IMR-90 (cell line): ENCODE results near the gene FBXO28. TPM values are rescaled to one million over a fixed set of nuclear protein-coding genes. Genes with fewer than 3 reads are reported as not detected.

ENCODE experiments used
- ATAC-seq: fragments of 200-7000 bp; cut with Tn5 transposase; 2 replicates; pipeline ENCODE4 v1.9.1; 2020; ENCODE audit warnings: low read depth, mild to moderate bottlenecking, moderate library complexity
- BruUV-seq: library from RNA; stranded (reverse); fragments of 400-500 nt; replicated peaks from 2 replicates; lab custom pipeline; 2021; lab: Mats Ljungman, UMichigan
- CTCF ChIA-PET: fragments of 300-600 bp; formaldehyde crosslinking; extraction: SDS; loops from one replicate; lab custom pipeline; 2021; ENCODE audit warnings: antibody characterized with exemption; lab: Yijun Ruan, JAX
- POLR2A ChIA-PET: fragments of 300-600 bp; sonication (Branson Sonifier 250); formaldehyde crosslinking; loops from one replicate; lab custom pipeline; 2022; ENCODE audit warnings: antibody characterized with exemption; ENCODE audit not compliant: unreplicated experiment; lab: Charles Lee
- DNase-seq: peaks from one replicate; pipeline ENCODE4 v3.0.0; 2013
- H2AFZ ChIP-seq: replicated peaks from 2 replicates; pipeline ENCODE3; 2013; ENCODE audit warnings: low read length, mild to moderate bottlenecking; ENCODE audit not compliant: poor library complexity
- H2AK5ac ChIP-seq: 2 replicates; pipeline ENCODE4 v1.6.1; 2013; ENCODE audit warnings: low read depth, low read length, inconsistent platforms
- H2AK9ac ChIP-seq: replicated peaks from 2 replicates; pipeline ENCODE3; 2013; ENCODE audit warnings: mild to moderate bottlenecking, low read depth, low read length, moderate library complexity; ENCODE audit not compliant: poor library complexity
- H2BK120ac ChIP-seq: 2 replicates; pipeline ENCODE4 v1.6.1; 2013; ENCODE audit warnings: low read depth, low read length, inconsistent platforms
- H2BK15ac ChIP-seq: 3 replicates; pipeline ENCODE4 v1.6.1; 2013; ENCODE audit warnings: low read depth, low read length, inconsistent platforms
- H2BK20ac ChIP-seq: 2 replicates; pipeline ENCODE4 v1.6.1; 2013; ENCODE audit warnings: low read depth, mild to moderate bottlenecking, inconsistent platforms, low read length, moderate library complexity
- H2BK5ac ChIP-seq: 2 replicates; pipeline ENCODE4 v1.6.1; 2013; ENCODE audit warnings: mild to moderate bottlenecking, low read depth, low read length, inconsistent platforms; ENCODE audit not compliant: poor library complexity, severe bottlenecking
- H3K14ac ChIP-seq: replicated peaks from 2 replicates; pipeline ENCODE4 v1.6.1; 2013; ENCODE audit warnings: low read depth, low read length, inconsistent platforms
- H3K18ac ChIP-seq: 2 replicates; pipeline ENCODE4 v1.6.1; 2013; ENCODE audit warnings: low read depth, low read length, control low read depth
- H3K23ac ChIP-seq: 2 replicates; pipeline ENCODE4 v1.6.1; 2013; ENCODE audit warnings: low read depth, low read length, inconsistent platforms
- H3K27ac ChIP-seq: 2 replicates; pipeline ENCODE4 v1.5.1; 2013; ENCODE audit warnings: mild to moderate bottlenecking, control low read depth, low read length; ENCODE audit not compliant: insufficient read depth
- H3K27me3 ChIP-seq: 2 replicates; pipeline ENCODE4 v1.6.1; 2013; ENCODE audit warnings: low read length; ENCODE audit not compliant: control insufficient read depth, insufficient read depth
- H3K36me3 ChIP-seq: 2 replicates; pipeline ENCODE4 v1.6.1; 2013; ENCODE audit warnings: low read length, mixed read lengths; ENCODE audit not compliant: control insufficient read depth, insufficient read depth
- H3K4ac ChIP-seq: 2 replicates; pipeline ENCODE4 v1.6.1; 2013; ENCODE audit warnings: low read depth, low read length, inconsistent platforms
- H3K4me1 ChIP-seq: 2 replicates; pipeline ENCODE4 v1.6.1; 2013; ENCODE audit warnings: low read length, mixed read lengths; ENCODE audit not compliant: control insufficient read depth, insufficient read depth
- H3K4me2 ChIP-seq: 2 replicates; pipeline ENCODE4 v1.6.1; 2013; ENCODE audit warnings: low read depth, mild to moderate bottlenecking, control low read depth, low read length, moderate library complexity
- H3K4me3 ChIP-seq: 2 replicates; pipeline ENCODE4 v1.5.1; 2013; ENCODE audit warnings: low read depth, mild to moderate bottlenecking, control low read depth, low read length, moderate library complexity; ENCODE audit not compliant: insufficient read depth
- H3K56ac ChIP-seq: 2 replicates; pipeline ENCODE4 v1.6.1; 2013; ENCODE audit warnings: low read length, inconsistent platforms; ENCODE audit not compliant: insufficient read depth; ENCODE audit errors: extremely low read depth
- H3K79me1 ChIP-seq, 2 experiments: 2 replicates each; pipeline ENCODE4 v1.6.1; 2013; ENCODE audit warnings: low read length in 2 of 2, inconsistent platforms in 1 of 2, low read depth in 1 of 2
- H3K9ac ChIP-seq: 2 replicates; pipeline ENCODE4 v1.6.1; 2013; ENCODE audit warnings: low read depth, low read length, control low read depth
- H3K9me1 ChIP-seq: 2 replicates; pipeline ENCODE4 v1.6.1; 2013; ENCODE audit warnings: low read length, inconsistent platforms; ENCODE audit not compliant: insufficient read depth
- H3K9me3 ChIP-seq: 2 replicates; pipeline ENCODE4 v1.6.1; 2013; ENCODE audit warnings: low read length; ENCODE audit not compliant: control insufficient read depth, insufficient read depth
- H4K20me1 ChIP-seq: 2 replicates; pipeline ENCODE4 v1.6.1; 2013; ENCODE audit warnings: low read length, inconsistent platforms; ENCODE audit not compliant: insufficient read depth
- H4K5ac ChIP-seq: 2 replicates; pipeline ENCODE4 v1.6.1; 2013; ENCODE audit warnings: mild to moderate bottlenecking, low read depth, low read length, control low read depth
- H4K8ac ChIP-seq, 2 experiments: 2 replicates each; pipeline ENCODE4 v1.6.1; 2013; ENCODE audit warnings: low read depth in 2 of 2, low read length in 2 of 2, control low read depth in 1 of 2, inconsistent platforms in 1 of 2
- H4K91ac ChIP-seq: 2 replicates; pipeline ENCODE4 v1.6.1; 2013; ENCODE audit warnings: low read depth, low read length, inconsistent platforms; ENCODE audit not compliant: insufficient read depth
- BHLHE40 ChIP-seq: fragments of 150-350 bp; IDR thresholded peaks from 2 replicates; pipeline ENCODE4 v1.6.1; 2016; ENCODE audit warnings: mild to moderate bottlenecking, low read depth, low read length
- CEBPB ChIP-seq: IDR thresholded peaks from 2 replicates; pipeline ENCODE4 v1.6.1; 2012; ENCODE audit warnings: low read depth, low read length, improper control_type of control experiment
- CHD1 ChIP-seq: IDR thresholded peaks from 2 replicates; pipeline ENCODE4 v1.6.1; 2012; ENCODE audit warnings: low read depth, low read length, improper control_type of control experiment
- FOS ChIP-seq: fragments of 150-350 bp; IDR thresholded peaks from 2 replicates; pipeline ENCODE4 v1.6.1; 2016; ENCODE audit warnings: low read depth, low read length
- MAFK ChIP-seq: IDR thresholded peaks from 2 replicates; pipeline ENCODE4 v1.6.1; 2012; ENCODE audit warnings: low read depth, low read length, improper control_type of control experiment
- MAZ ChIP-seq: IDR thresholded peaks from 2 replicates; pipeline ENCODE4 v1.6.1; 2012; ENCODE audit warnings: low read depth, mild to moderate bottlenecking, low read length, improper control_type of control experiment, moderate library complexity, borderline replicate concordance
- MXI1 ChIP-seq: IDR thresholded peaks from 2 replicates; pipeline ENCODE4 v1.6.1; 2012; ENCODE audit warnings: low read depth, mild to moderate bottlenecking, low read length, moderate library complexity, borderline replicate concordance
- NFE2L2 ChIP-seq: fragments of 150-350 bp; IDR thresholded peaks from 2 replicates; pipeline ENCODE4 v1.6.1; 2016; ENCODE audit warnings: low read depth, mild to moderate bottlenecking, low read length
- POLR2A ChIP-seq: IDR thresholded peaks from 2 replicates; pipeline ENCODE4 v1.6.1; 2012; ENCODE audit warnings: mild to moderate bottlenecking, low read depth, low read length
- RAD21 ChIP-seq: IDR thresholded peaks from 2 replicates; pipeline ENCODE4 v1.6.1; 2012; ENCODE audit warnings: low read length, improper control_type of control experiment
- RCOR1 ChIP-seq: IDR thresholded peaks from 2 replicates; pipeline ENCODE4 v1.6.1; 2012; ENCODE audit warnings: mild to moderate bottlenecking, low read length, improper control_type of control experiment; ENCODE audit not compliant: insufficient replicate concordance
- RFX5 ChIP-seq: IDR thresholded peaks from 2 replicates; pipeline ENCODE4 v1.8.0; 2012; ENCODE audit warnings: low read depth, mild to moderate bottlenecking, low read length, moderate library complexity
- SMC3 ChIP-seq: fragments of 150-350 bp; IDR thresholded peaks from 2 replicates; pipeline ENCODE4 v1.6.1; 2016; ENCODE audit warnings: low read depth, mild to moderate bottlenecking, antibody characterized with exemption, low read length, moderate library complexity
- WGBS, 2 experiments: methylation state at CpG; one replicate each; pipeline versions ENCODE4 v1.1.5 to v1.1.7; 2013; ENCODE audit warnings: missing lambda C conversion rate in 2 of 2; ENCODE audit not compliant: insufficient read length in 1 of 2; ENCODE audit errors: extremely low coverage in 2 of 2; 5-methylcytosine and 5-hydroxymethylcytosine counted together
- dilution Hi-C: fragments of 300-500 bp; cut with HindIII; formaldehyde crosslinking; loops from one replicate; pipeline ENCODE4 v1.14.3; 2018; ENCODE audit warnings: low sequenced_read_pairs; ENCODE audit not compliant: unreplicated experiment
- in situ Hi-C: fragments of 300-500 bp; cut with MboI; formaldehyde crosslinking; loops from 3 replicates; pipeline ENCODE4 v1.14.3; 2019; ENCODE audit warnings: low sequenced_read_pairs, inconsistent platforms, mixed read lengths
- intact Hi-C: fragments of 100-400 bp; cut with micrococcal nuclease; formaldehyde crosslinking; loops from 2 replicates; pipeline ENCODE4 v1.10.0; 2022
- polyA plus RNA-seq, 3 experiments: library from polyadenylated mRNA; depleted of rRNA; stranded (reverse); fragments of >200 nt; gene quantifications; 2 replicates each; pipeline ENCODE4 v1.2.3, GENCODE V29; 2012; ENCODE audit warnings: low replicate concordance in 1 of 3
- total RNA-seq: library from RNA; depleted of rRNA; stranded (reverse); fragments of >200 nt; gene quantifications from 2 replicates; pipeline ENCODE4 v1.2.3, GENCODE V29; 2012
- TF ChIP-seq, protein P1 (sequence below): conservative IDR thresholded peaks from 2 replicates; pipeline ENCODE4 v1.5.1; 2012; ENCODE audit warnings: mild to moderate bottlenecking, low read depth, low read length, improper control_type of control experiment
- TF ChIP-seq, protein P2 (sequence below): fragments of 150-350 bp; IDR thresholded peaks from 2 replicates; pipeline ENCODE4 v1.6.1; 2017; ENCODE audit warnings: mild to moderate bottlenecking, antibody characterized with exemption, low read length, low read depth
- TF ChIP-seq, protein P3 (sequence below): fragments of 150-350 bp; IDR thresholded peaks from 2 replicates; pipeline ENCODE4 v1.6.1; 2016; ENCODE audit warnings: low read depth, mild to moderate bottlenecking, low read length, moderate library complexity, borderline replicate concordance

The FBXO28 gene
- total and polyA plus RNA-seq, 2 of the 4 experiments (the other 2 are of a cell fraction), result 11.6 to 22.6 TPM

DNA sequence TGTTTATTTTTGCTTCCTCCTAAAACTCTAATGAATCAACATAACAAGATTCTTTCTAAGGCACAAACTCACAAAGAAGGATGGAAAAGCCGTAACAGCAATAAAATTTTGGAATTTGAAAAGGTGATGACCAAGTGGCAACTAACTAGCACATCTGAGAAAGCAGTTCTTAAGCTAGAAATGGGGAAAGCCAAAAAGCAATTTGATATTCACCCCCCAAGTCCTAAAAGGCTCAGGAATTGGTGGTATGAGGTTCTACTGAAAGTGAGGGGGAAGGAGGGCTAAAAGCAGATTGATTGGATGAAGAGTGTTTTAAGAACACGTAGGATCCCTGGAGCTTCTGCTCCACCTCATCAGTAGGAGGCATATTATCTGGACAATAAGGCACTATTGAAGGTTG lies 43.4 kb upstream of the FBXO28 start:
- Histone ChIP-seq H4K91ac (no peak overlapping the region), H3K4me3 (no peak overlapping the region), H3K4me1 (peaks cover 3% of the 10 kb centered on the region), H2BK15ac (no peak overlapping the region), H4K20me1 (no peaks in the 10 kb centered on the region), H3K4ac (no peak overlapping the region), H3K9me1 (no peaks in the 10 kb centered on the region), H4K5ac (no peak overlapping the region), H3K27ac (no peak overlapping the region), H3K4me2 (no peak overlapping the region), H2BK120ac (no peak overlapping the region), H3K9me3 (no peaks in the 10 kb centered on the region), H3K36me3 (no peaks in the 10 kb centered on the region), H2AFZ (no peak overlapping the region), H3K9ac (no peak overlapping the region), H3K56ac (no peak overlapping the region), H3K79me1 (no peaks in the 10 kb centered on the region), H2BK20ac (no peak overlapping the region), H3K14ac (no peak overlapping the region), H3K18ac (no peak overlapping the region), H4K8ac (no peak overlapping the region), H3K23ac (0 out of 2 replicates have a peak overlapping the region, but pooled peaks have one; percentile 15), H2BK5ac (no peak overlapping the region), H2AK5ac (no peak overlapping the region), H3K27me3 (no peaks in the 10 kb centered on the region), H2AK9ac (no peak overlapping the region)
- ATAC-seq, result no peak
- dilution Hi-C loops, result no loop called here
- no peak for TF ChIP-seq RFX5
- TF ChIP-seq RCOR1, result no peak
- TF ChIP-seq BHLHE40, result no peak
- no peak for TF ChIP-seq FOS
- TF ChIP-seq MAZ, result no peak
- TF ChIP-seq, protein P1, sequence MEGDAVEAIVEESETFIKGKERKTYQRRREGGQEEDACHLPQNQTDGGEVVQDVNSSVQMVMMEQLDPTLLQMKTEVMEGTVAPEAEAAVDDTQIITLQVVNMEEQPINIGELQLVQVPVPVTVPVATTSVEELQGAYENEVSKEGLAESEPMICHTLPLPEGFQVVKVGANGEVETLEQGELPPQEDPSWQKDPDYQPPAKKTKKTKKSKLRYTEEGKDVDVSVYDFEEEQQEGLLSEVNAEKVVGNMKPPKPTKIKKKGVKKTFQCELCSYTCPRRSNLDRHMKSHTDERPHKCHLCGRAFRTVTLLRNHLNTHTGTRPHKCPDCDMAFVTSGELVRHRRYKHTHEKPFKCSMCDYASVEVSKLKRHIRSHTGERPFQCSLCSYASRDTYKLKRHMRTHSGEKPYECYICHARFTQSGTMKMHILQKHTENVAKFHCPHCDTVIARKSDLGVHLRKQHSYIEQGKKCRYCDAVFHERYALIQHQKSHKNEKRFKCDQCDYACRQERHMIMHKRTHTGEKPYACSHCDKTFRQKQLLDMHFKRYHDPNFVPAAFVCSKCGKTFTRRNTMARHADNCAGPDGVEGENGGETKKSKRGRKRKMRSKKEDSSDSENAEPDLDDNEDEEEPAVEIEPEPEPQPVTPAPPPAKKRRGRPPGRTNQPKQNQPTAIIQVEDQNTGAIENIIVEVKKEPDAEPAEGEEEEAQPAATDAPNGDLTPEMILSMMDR, result no peak
- TF ChIP-seq RAD21, result no peak
- TF ChIP-seq, protein P2, sequence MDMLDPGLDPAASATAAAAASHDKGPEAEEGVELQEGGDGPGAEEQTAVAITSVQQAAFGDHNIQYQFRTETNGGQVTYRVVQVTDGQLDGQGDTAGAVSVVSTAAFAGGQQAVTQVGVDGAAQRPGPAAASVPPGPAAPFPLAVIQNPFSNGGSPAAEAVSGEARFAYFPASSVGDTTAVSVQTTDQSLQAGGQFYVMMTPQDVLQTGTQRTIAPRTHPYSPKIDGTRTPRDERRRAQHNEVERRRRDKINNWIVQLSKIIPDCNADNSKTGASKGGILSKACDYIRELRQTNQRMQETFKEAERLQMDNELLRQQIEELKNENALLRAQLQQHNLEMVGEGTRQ, result no peak
- no peak for TF ChIP-seq MXI1
- TF ChIP-seq, protein P3, sequence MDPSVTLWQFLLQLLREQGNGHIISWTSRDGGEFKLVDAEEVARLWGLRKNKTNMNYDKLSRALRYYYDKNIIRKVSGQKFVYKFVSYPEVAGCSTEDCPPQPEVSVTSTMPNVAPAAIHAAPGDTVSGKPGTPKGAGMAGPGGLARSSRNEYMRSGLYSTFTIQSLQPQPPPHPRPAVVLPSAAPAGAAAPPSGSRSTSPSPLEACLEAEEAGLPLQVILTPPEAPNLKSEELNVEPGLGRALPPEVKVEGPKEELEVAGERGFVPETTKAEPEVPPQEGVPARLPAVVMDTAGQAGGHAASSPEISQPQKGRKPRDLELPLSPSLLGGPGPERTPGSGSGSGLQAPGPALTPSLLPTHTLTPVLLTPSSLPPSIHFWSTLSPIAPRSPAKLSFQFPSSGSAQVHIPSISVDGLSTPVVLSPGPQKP, result no peak
- no peak for TF ChIP-seq NFE2L2
- no peak for TF ChIP-seq POLR2A
- no peak for TF ChIP-seq CHD1
- no peak for TF ChIP-seq SMC3
- no peak for TF ChIP-seq MAFK
- no peak for TF ChIP-seq CEBPB
- CTCF ChIA-PET, result no interaction called here
- DNase-seq, result no peak
- in situ Hi-C loops, result no loop called here
- intact Hi-C loops, result no loop called here
- no CpG with 5 or more reads among the region's 2 CpGs for WGBS, 2 experiments
- POLR2A ChIA-PET, result interaction anchor here (0.6 kb wide), 2 partner anchors 80 to 290 kb away, joined by 5 to 6 read pairs; no protein-coding TSS in a partner anchor
- BruUV-seq, result no TSS peak
